ENCODE results near the gene RABGGTA.

DNA sequence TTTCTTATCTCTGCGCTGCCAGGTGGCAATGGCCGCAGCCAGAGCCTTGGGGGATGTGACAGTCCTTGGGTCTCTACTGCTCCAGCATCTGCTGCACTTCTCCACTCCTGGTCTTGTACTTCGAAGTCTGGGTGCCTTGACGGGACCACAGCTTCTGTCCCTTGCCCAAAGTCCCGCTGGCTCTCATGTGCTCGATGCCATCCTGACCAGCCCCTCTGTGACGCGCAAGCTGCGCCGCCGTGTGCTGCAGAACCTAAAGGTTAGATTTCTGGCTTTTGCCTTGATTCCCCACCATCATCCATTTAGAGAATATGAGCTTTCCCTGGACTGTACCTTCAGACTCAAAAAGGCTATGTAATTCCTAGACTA is 32.6 kb upstream of the RABGGTA start:
- TF ChIP-seq EZH2phosphoT487 (IDR thresholded peaks at IDR 0.05; ENCODE audit: borderline replicate concordance, low read length) (no peak), CTCF (IDR thresholded peaks at IDR 0.05; ENCODE audit: low read depth, low read length, poor library complexity, severe bottlenecking) (no peak)
